Stimulated activated CD4-positive, alpha-beta T cell treated with anti-CD3 and anti-CD28 coated beads, Interleukin-15, amount 100 ng/mL, for 1 hour (primary cell): ENCODE data around the gene SSR2.

Experiments used
- DNase-seq, 2 donors: peaks; one replicate each; pipeline ENCODE4 v3.0.0-alpha.2; 2020; ENCODE audit warnings: low read depth in 1 of 2, low spot score in 1 of 2

Gene SSR2

GRCh38 chr1:155974208-155975115 is 46.3 kb downstream of the SSR2 start:
- DNase-seq = no peak

- DNase-seq = no peak
Measured at GRCh38 chr1:155973723-155974122, 47.0 kb downstream of the SSR2 start.

DNA sequence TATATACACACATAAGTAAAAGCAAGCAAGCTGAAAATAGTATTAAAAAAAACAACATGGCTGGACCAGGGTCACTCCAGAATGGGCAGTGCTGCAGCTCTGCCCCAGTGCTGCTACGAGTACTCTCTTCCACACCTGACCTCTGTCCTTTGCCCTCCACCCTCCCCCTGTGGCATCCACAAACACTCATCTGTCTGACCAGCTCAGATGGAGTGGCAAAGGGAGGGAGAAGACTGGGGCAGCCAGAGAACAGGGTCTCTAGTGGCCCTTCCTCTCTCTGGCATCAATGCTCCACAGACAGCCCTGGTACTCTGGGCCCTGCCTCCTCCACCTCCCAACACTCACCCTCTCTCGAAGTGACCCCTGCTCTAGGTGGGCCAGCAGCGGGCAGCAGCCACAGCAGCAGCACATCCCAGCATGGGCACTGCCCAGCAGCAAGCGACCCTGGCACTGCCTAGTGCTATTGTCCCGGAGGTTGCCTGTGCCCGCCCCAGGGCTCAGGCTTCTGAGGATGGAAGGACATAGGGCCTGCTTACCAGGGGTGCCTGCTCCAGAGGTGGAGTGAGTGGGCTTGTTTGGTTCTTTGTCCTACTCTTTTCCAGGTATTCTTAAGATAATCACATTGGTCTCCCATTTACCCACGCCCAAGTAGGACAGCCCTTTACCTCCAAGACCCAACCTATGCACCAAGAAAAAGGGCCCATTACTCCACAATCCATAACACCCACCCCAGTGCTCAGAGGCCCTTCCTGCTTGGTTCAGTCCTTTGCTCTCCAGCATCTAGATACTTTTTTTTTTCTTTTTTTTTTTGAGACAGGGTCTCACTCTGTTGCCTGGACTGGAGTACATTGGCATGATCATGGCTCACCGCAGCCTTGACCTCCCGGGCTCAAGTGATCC is 48.6 kb downstream of the SSR2 start:
- DNase-seq = no peak

- DNase-seq = no peak
Measured at GRCh38 chr1:155970531-155971167, 50.1 kb downstream of the SSR2 start.

- DNase-seq = no peak
Measured at GRCh38 chr1:155969377-155969791, 51.4 kb downstream of the SSR2 start.

DNA sequence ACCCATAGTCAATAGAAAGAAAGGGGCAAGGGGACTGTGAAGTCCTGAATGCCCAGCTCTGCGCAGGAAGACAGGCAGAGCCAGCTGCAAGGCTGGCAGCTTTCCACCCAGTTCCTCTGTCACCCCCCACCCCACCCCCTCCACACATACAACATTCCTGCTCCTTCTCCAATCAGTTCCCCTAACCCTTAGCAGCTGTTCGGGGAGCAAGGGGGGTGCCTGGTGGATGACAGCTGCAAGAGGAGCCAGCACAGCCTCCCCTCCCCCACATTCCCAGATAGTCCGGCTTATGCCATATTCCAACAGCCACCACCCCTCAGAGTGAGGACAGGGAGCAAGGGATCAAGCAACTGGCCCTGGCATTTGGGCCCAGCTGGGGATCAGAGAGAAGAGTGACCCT is 52.1 kb downstream of the SSR2 start:
- DNase-seq = no peak

DNA sequence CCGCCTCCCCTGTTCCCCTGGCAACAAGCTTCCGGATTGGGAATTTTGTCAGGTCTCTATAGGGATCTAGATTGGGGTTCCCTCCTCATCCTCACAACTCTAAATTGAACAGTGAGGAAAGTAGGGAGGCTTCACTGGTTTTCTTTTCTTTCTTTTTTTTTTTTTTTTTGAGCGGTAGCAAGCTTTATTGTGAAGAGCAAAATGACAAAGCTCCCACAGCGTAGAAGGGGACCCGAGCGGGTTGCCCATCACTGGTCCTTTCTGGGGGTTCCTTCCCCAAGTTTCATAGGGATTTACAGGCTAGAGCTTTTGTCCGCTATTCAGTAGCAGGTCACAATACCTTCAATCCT is 52.7 kb downstream of the SSR2 start:
- DNase-seq = no peak

DNA sequence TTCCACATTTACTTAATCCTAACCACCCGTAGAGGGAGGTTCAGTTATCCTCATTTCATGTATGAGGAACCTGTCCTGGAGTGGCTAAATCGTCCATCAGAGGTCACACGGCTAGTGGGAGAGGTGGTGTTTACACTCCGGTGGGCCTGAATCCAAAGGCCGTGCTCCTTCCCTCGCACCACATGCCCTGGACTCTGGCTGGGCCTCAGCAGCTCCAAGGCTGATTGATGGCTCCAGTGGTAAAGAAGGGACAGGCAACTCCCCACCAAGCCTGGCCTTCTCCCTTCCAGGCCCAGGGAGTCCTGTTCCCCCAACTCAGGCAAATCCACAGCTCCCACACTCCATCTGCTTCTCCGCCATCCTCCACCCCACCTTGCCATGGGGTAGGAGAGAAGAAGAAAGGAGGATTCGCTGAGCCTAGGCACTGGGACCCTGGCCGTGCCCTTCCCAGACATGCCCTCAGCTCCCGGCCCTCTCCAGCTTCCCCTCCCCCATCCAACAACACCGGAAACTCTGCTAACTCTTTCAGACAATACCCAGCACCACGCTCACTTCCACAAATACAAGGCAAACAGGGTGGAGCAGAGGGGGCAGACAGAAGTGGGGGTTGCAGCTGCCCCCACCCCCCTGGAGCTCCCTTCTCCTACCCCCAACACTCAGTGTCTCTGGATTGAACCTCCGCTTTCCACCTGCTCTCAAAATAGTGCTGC is 53.3 kb downstream of the SSR2 start:
- no peak for DNase-seq

GRCh38 chr1:155966750-155967149 is 54.0 kb downstream of the SSR2 start:
- DNase-seq = no peak

DNA sequence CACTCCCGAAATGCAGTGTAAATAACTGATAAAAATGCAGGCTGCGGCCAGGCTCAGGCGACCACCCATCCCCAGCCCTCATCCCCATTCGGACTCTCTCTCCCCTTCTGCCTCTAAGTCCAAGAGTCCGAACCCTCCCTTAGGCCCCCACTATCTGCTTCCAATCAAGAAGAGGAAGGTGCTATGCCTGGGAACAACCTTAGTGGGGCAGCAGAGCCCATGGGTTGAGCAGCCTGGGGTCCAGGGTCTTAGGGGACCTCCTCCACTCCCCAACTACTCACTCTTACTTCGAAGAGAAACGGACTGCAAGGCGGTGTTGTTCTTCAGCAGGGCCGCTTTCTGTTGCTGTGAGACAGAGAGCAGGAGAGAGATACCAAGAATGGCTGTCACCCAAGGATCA is 54.6 kb downstream of the SSR2 start:
- DNase-seq = no peak

- no peak for DNase-seq
Measured at GRCh38 chr1:155964193-155964592, 56.6 kb downstream of the SSR2 start.

- no peak for DNase-seq
Measured at GRCh38 chr1:155962599-155963211, 58.0 kb downstream of the SSR2 start.

- no peak for DNase-seq
Measured at GRCh38 chr1:155961937-155962336, 58.8 kb downstream of the SSR2 start.

GRCh38 chr1:155960081-155960745 is 60.5 kb downstream of the SSR2 start:
- DNase-seq = no peak
